GM19397 (cell line): ENCODE measurements around the gene SLC10A7.

Experiments
- ATAC-seq: cut with Tn5 transposase; IDR thresholded peaks from one replicate; pipeline ENCODE4 v1.9.1; 2021; ENCODE audit warnings: mild to moderate bottlenecking, moderate library complexity; ENCODE audit not compliant: unreplicated experiment

SLC10A7 gene, protein sequence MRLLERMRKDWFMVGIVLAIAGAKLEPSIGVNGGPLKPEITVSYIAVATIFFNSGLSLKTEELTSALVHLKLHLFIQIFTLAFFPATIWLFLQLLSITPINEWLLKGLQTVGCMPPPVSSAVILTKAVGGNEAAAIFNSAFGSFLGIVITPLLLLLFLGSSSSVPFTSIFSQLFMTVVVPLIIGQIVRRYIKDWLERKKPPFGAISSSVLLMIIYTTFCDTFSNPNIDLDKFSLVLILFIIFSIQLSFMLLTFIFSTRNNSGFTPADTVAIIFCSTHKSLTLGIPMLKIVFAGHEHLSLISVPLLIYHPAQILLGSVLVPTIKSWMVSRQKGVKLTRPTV

GRCh38 chr4:146521541-146522097 is at the start of gene SLC10A7:
SLC10A7 (minus strand) TSS chr4:146521940; CDS start chr4:146521717, 223 bp downstream.
- peak; percentile 88 for ATAC-seq

DNA sequence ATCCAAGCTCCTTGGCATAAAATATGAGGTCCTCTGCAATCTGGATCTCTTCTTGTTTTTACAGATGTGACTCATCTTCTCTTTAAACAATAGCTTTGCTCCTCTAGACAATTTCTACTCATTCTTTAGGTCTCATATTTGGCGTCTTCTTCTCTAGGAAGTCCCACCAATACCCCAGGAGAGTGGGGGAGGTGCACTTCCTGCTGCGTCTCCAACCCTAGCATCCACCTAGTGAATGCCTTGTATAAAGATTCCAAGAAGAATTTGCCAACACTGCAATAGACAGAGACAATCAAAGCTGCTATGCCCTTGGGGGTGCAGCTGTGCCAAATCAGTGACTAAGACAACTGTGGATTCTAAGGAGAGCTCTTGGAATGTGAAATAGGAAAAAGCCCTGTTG is 45.7 kb upstream of the SLC10A7 start:
- no peak for ATAC-seq

GRCh38 chr4:146564492-146564891 is 42.8 kb upstream of the SLC10A7 start:
- no peak for ATAC-seq

GRCh38 chr4:146550161-146550560 is 28.4 kb upstream of the SLC10A7 start:
- no peak for ATAC-seq

GRCh38 chr4:146548443-146548842 is 26.7 kb upstream of the SLC10A7 start:
- ATAC-seq, result no peak

DNA sequence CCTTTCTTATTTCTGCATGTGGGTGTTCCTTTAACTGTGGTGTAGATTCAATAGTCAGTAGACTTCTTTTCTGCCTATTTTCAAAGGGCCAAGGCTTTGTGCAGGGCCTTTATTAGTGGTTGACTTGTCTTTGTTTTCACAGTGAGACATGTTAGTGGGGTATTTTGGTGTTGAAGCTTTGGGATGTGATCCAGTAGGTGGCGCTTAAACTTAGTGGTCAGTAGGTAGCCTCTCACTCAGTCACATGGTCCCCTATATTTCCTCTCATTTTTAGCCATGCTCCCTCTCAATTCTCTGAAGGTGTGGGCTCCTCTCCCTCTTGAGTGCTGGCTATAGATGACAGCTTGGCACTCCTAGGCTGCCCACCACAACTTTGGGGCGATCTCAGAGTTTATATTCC is 23.4 kb upstream of the SLC10A7 start:
- ATAC-seq, result no peak

DNA sequence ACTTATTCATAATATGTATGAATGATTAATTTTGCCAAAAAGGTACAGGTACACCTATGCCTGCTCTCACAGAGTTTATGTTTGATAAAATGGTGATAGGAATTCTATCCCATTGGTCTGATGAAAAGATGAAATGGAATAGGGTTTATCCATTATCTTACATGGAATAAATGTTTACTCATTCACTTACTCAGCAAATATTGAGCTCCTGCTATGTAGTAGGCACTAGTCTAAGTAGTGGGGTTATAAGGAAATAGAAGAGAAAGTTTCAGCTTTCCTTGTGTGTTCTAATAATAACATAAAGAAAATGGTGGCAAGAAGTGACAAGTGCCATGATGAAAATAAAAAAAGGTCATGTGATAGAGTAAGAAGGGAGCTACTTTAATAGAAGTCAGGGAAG is 12.4 kb upstream of the SLC10A7 start:
- no peak for ATAC-seq

DNA sequence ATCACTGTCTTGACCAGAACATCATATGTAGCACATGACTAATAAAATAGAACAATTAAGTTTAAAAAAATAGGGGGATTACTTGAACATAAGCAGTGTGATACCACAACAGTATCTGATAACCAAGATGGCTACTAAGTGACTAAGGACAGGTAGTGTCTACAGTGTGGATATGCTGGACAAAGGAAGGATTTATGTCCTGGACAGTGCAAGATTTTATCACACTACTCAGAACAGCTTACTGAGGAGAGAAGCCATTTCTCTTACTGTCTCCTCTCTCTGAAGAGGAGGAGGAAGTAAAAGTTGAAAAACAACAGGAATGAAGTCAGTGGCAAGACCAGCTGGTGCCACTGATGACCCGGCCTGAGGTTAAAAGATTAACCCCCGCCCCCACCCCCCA is 4.0 kb upstream of the SLC10A7 start:
- ATAC-seq, result no peak

- no peak for ATAC-seq
Measured at GRCh38 chr4:146524663-146525062, 2.9 kb upstream of the SLC10A7 start.

- ATAC-seq, result peak; percentile 16
Measured at GRCh38 chr4:146522869-146523205, 1.1 kb upstream of the SLC10A7 start.

- ATAC-seq, result peak; percentile 76
Measured at GRCh38 chr4:146522098-146522868, 543 bp upstream of the SLC10A7 start.

DNA sequence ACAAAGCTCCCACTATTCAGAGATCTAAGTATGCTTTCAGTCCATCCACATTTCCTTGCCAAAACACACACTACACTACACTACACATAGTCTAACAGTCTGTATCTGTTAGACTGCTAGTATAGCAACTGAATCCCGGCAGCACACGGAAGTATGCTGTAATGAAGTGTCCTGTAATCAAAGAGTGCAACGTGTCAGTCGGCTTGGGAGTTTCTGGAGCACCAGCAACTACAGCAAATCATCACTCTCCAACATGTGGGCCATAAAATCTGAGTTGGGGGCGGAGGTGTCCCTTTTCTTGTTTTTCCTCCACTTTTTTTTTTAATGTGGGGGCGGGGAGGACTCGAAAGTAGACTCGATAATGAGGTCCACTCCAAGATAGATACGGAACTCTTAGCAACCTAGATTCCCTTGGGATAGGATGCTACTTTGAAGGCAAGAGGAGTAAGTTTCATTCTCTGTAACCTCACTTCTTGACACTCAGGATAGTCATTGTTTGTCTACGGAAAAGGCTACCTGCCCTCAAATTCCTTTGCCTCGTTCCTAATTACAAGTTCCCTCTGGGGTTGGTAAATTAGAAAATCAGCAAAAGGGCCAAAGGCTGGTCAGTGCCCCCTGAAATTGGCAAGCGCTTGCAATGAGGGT is 722 bp downstream of the SLC10A7 start:
- no peak for ATAC-seq

- ATAC-seq, result no peak
Measured at GRCh38 chr4:146514651-146515357, 6.9 kb downstream of the SLC10A7 start.

- no peak for ATAC-seq
Measured at GRCh38 chr4:146513548-146513947, 8.2 kb downstream of the SLC10A7 start.

DNA sequence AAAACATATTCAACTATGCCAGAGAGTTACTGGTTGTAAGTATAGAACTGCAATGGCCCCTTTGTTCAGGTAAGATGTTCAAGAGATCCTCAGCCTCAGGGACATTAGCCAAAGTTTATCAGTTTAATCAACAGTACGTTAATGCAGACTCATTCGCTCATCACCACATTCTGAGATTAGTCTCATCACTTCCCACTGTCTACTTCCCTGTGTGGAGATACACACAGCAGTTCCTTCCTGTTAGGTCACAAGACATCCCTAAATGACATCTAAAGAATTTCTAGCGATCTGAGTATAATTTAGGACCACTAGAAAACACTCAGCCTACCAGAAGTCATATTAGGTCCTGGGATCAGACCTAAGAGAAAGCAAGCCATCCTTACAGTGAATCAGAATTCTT is 10.4 kb downstream of the SLC10A7 start:
- no peak for ATAC-seq

GRCh38 chr4:146510942-146511341 is 10.8 kb downstream of the SLC10A7 start:
- no peak for ATAC-seq

- ATAC-seq, result no peak
Measured at GRCh38 chr4:146508229-146508939, 13.4 kb downstream of the SLC10A7 start.

DNA sequence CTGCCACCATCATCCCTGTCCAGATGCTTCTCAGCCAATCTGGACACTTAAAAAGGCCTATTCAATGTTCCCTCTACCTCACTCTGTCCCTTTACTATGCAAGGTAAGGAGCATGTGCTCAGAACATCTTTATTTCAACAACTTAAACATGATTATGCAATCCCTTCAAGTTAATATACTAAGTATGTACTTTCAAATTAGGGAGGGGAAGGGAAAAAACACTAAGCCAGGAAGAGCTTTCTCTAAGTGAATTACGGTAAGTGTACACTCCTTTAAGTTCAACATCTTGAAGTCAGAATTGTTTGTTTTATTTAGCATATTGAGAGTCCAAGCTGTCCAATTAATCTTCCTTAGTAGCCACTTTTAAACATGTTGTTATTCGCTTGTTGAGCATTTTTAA is 14.1 kb downstream of the SLC10A7 start:
- ATAC-seq, result no peak

DNA sequence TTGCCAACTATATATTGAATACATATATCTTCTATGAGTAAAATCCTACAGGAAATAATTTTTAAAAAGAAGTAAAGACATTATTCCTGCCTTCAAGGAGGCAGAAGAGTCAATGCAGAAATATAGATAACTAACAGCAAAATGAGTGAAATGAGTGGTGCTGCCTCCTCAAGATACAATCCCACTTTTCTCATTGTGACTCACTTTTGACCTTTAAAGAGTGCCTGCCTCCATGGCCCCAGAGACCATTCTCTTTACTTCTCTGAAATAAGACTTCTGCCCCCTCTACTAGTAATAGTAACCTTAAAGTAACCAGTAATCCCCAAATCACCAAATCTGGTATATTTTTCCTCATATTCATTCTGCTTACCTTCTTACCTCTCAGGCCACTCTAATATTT is 15.5 kb downstream of the SLC10A7 start:
- ATAC-seq, result no peak

DNA sequence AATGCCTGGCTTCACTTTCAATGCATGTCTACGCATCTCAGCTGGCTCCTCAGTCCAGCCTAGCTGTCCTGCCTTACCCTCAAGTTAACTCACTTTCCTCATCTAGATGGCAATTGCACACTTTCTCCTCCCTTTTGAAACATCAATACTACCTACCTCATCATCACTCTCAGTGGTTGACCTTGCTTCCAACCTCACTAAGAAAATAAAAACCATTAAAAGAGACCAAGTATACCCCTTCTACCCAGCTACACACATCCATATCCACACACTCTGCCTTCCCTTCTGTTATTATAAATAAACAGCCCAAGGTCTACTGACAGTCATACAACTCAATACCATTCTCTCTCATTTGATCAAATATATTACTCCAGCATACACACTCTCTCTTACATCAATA is 21.5 kb downstream of the SLC10A7 start:
- ATAC-seq, result no peak
